HG03060 (cell line): ENCODE results near the gene KICS2.
"Not testable (repeated sequence)": the region's sequence is repeated elsewhere in the genome, so short reads cannot be mapped to it uniquely, and the experiment has no call there.

Experiments used
- ATAC-seq: cut with Tn5 transposase; IDR thresholded peaks from one replicate; pipeline ENCODE4 v1.9.1; 2021; ENCODE audit warnings: low read depth, moderate number of reproducible peaks; ENCODE audit not compliant: unreplicated experiment

KICS2 gene

GRCh38 chr12:64218597-64218996 is 3.5 kb downstream of the KICS2 start:
- no peak for ATAC-seq

- ATAC-seq = not testable (repeated sequence)
Observed at GRCh38 chr12:64217643-64218042, 4.5 kb downstream of the KICS2 start.

- no peak for ATAC-seq
Observed at GRCh38 chr12:64216239-64216638, 5.9 kb downstream of the KICS2 start.

GRCh38 chr12:64212119-64212746 is 9.9 kb downstream of the KICS2 start:
- no peak for ATAC-seq

- no peak for ATAC-seq
Observed at GRCh38 chr12:64207453-64207852, 14.6 kb downstream of the KICS2 start.

- ATAC-seq = no peak
Observed at GRCh38 chr12:64205542-64205941, 16.6 kb downstream of the KICS2 start.

- no peak for ATAC-seq
Observed at GRCh38 chr12:64203775-64204174, 18.3 kb downstream of the KICS2 start.

GRCh38 chr12:64203036-64203435 is 19.1 kb downstream of the KICS2 start:
- ATAC-seq = no peak

GRCh38 chr12:64195841-64196240 is 26.3 kb downstream of the KICS2 start:
- not testable (repeated sequence) for ATAC-seq

GRCh38 chr12:64194333-64195149 is 27.6 kb downstream of the KICS2 start:
- ATAC-seq = no peak

GRCh38 chr12:64193931-64194330 is 28.2 kb downstream of the KICS2 start:
- ATAC-seq = no peak

- peak; percentile 97 for ATAC-seq
Observed at GRCh38 chr12:64192644-64193444, 29.3 kb downstream of the KICS2 start.

GRCh38 chr12:64190140-64190539 is 32.0 kb downstream of the KICS2 start:
- no peak for ATAC-seq

- ATAC-seq = no peak
Observed at GRCh38 chr12:64189530-64189929, 32.6 kb downstream of the KICS2 start.

GRCh38 chr12:64187794-64188193 is 34.3 kb downstream of the KICS2 start:
- ATAC-seq = no peak

- no peak for ATAC-seq
Observed at GRCh38 chr12:64187370-64187769, 34.7 kb downstream of the KICS2 start.

- peak; percentile 81 for ATAC-seq
Observed at GRCh38 chr12:64186789-64187188, 35.3 kb downstream of the KICS2 start.

GRCh38 chr12:64184216-64184615 is 37.9 kb downstream of the KICS2 start:
- ATAC-seq = no peak

GRCh38 chr12:64181430-64182291 is 40.4 kb downstream of the KICS2 start:
- no peak for ATAC-seq

GRCh38 chr12:64180951-64181350 is 41.1 kb downstream of the KICS2 start:
- no peak for ATAC-seq
